ENCODE measurements around the gene RRP8.
A peak's percentile ranks its signal among the peaks of the same experiment; 100 is the strongest.

RRP8 gene

DNA sequence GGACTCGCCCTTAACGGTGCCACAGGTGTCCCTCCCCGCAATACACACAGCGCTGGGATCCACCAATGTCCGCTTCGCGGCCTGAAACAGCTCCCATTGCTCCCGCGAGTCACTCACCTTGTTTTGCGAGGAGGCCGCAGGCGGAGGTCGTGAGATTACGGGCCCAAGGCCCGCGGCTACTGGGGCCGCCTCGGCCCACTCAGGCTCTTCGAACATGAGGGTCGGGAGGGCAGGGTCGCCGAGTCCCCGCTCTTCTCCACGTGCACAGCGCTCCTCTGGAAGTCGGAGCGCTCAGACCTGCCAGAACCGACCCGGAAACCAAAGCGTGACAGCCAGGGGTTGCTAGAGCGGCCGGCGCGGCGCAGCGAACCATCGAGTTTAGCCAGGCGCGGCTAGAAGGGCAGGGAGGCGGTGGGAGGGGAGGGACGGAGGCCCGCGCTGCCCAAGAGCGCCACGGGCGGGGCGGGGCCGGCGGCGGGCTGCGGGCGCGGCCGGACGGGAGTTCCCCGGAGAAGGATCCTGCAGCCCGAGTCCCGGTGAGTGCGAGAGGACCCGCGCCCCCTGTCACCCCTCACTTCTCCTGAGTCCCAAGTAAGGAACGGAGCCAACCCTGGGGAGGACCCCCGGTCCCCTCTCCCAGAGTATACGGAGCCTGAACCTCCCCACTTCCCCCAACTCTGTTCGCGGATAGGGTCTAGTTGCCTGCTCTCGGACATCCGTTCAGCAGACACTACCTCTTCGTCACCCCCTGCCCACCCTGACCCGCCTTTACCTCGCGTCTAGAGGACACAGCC is at the start of gene RRP8, which contains the start of gene ILK:
Gene RRP8, minus strand, starts transcription at position 330 of the 794 bp plus-strand sequence. Its CDS starts 114 bp downstream, at position 216.
Gene ILK, plus strand, starts transcription at position 488 of the 794 bp plus-strand sequence. CDS start 498 bp downstream, outside the sequence.
- DNase-seq (ENCODE audit: low spot score): peak; percentile 90

DNA sequence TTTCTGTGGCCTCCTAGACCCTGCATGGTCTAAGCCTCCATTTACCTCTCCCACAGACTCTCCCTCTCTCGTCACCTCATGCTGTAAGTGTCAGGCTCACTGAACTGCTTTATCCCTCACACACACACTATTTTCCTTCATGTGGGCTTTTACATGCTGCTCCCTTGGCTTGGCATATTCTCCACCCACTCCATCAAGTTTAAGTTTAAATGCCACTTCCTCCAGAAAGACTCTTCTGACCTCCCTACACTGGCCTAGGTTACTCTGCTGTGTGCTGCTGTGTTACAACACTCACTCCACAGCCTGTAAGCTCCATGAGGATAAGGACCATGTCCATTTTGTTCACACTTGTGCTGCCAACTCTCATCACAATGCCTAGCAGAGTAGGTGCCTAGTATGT is 49.7 kb upstream of the RRP8 start:
- DNase-seq (ENCODE audit: low spot score): no peak

DNA sequence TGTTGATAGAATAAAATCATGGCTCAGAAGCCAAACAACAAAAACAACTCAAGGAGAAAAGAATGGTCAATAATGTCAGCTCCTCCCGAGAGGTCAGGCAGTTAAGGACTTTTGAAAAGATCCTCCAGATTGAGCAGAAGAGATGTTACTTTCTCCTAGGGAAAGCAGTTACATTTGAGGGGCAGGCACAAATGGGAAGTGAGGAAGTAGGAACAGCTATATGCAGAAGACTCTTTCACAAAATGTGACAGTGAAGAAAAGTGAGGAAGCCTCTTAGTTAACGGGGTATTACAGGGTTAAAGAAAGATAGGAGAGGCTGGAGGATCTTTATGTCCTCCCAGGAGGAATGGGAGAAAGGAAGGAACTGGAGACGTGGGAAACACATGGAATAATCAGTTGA is 48.8 kb upstream of the RRP8 start:
- DNase-seq (ENCODE audit: low spot score): no peak

DNA sequence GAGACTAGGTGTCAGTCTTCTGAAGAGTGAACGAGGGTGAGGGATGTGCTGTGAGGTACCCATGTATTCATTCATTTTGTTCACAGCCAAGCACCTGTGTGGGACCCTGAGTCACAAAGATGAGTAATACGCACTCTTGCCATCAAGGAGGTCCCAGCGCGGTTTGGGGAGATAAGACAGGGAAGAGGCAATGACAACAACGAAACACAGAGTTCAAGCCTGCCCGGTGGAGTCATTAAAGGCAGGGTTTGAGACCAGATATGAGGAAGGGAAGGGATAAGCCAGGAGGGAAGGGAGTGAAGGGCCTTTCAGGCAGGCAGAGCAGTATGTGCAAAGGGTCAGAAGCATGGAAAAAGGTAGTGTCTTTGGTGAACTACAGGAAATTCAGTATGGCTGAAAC is 47.6 kb upstream of the RRP8 start:
- peak; percentile 52 for DNase-seq (ENCODE audit: low spot score)

DNA sequence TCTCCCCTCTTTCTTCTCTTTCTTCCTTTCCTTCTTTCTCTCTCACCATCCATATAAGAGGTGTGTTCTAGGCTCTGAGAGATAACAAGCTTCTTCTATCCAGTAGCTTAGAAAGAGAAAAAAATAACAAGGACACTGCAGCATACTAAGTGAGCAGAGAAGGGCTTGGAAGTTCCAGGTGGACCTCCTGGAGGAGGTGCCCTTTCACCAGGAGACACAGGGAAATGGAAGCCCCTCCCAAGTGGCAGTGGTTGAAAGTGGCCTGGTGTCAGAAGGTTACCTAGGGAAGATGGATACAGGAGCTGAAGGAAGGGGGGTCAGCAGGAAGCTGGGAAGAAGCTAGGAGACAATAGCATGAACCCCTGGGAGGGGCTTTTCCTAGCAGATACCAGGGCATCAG is 46.7 kb upstream of the RRP8 start:
- no peak for DNase-seq (ENCODE audit: low spot score)

DNA sequence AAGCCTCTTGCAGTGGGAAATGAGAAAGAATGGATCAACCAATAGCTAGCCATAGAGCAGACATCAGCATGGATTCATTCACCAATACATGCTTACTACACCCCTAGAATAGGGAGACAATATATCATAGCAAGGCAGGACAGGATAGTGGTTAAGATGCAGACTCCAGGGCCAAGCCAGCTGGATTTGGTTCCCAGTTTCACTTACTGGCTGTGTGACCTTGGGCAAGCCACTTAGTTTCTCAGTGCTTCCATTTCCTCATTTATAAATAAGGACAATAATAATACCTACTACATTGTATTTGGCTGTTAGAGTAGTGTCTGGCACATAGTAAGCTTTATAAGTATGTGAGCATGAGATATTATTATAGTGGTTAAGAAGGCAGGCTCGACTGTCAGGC is 45.1 kb upstream of the RRP8 start:
- DNase-seq (ENCODE audit: low spot score): no peak

DNA sequence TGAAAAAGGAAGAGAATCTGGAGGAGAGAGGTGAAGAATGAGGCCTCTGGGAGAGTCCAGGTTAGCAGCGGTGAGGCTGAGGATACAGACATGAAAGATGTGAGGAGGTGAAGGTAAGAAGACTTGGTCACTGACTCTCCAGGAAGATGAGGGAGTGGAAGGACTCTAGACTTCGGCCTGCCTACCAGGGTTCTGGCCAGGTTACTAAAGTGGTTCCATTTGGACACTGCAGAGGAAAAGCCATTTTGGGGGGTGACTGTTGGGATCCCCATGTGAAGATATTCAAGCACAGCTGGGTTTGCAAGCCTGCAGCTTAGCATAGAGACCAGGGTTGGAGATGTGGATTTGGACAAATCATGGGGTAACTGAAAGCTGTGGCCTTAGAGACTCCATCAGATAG is 44.4 kb upstream of the RRP8 start:
- DNase-seq (ENCODE audit: low spot score): no peak

DNA sequence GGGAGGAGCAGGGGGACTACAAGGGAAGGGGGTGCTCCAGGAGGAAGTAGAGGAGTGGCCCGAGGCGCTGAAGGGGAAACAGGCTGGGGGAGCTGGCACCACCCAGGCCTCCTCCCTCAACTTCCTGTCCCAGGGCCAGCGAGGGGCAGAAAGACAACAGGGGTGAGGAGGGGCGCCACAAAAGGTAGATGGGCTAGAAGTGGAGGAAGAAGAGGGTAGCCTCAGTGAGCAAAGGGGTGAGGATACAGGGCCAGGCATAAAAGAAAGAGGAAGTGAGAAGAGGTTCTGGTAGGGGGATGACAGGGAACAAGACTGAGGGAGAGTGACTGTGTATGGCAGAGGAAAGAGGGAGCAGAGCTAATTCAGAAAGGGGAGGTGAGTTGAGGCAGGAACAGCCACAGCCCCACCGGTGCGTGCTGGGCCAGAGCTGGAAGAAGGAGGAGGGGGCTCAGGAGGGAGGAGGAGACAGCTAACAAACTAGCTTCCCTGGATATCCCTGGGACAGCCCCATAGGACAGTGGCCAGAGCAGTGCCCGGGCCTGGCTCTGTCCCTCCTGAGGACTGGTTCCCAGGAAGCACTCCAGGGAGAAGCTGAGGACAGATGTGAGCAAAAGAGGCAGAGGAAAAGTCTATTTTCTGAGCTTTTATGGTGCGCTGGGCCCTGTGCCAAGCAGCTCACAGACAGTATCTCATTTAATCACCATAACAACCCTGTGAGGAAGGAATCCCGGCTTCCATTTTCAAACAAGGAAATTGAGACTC is 43.7 kb upstream of the RRP8 start:
- DNase-seq (ENCODE audit: low spot score): no peak

DNA sequence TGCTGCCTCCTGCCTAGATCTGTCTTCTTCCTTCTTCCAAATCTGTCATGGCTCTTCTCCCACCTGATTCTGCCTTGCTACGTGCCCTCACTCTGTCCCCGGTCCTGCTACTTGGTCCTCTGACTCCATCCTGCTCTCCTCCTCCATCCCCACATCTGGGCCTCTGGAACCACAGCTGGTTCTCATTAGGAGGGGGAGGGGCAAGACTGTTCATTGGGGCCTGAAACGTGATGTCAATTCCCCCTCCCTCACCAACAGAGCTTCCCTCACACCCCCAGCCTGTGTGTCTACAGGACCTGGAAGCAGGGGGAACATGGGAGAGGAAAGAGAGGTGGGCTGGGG is 43.1 kb upstream of the RRP8 start:
- DNase-seq (ENCODE audit: low spot score): no peak

DNA sequence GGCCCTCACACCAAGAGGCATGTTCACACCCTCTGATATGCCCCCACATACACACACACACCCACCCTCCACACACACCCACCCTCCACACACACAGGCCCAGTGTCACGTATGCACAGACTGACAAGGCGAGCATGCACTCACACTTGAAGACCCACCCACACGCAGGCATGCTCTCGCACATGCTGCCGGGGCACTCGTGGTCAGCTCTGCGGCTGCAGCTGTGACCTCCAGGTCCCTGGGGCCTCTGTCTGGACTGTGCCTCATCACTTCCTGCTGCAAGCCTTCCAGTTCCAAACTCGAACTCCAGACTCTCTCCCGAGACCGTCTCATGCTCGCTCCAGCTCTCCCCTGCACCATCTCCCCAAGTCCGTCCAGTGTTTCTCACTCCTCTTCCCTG is 42.7 kb upstream of the RRP8 start:
- DNase-seq (ENCODE audit: low spot score): no peak

DNA sequence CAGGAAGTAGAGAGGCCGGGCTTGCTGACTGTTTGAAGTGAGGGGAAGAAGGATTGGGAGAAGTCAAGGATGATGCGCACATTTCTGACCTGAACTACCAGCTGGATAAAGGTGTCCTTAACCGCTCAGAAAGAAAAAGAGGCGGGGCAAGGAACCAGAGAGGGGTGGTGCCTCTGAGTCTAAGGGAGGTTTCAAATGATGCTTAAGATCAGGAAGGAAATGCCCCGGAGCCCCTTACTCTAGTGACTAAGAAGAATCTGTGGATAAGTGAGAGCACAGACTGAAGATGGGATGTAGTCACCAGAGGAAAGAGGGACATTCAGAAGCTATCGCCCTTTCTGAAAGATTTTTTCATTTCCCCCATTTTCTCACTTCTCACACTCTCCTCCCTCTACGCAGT is 39.5 kb upstream of the RRP8 start:
- DNase-seq (ENCODE audit: low spot score): no peak

DNA sequence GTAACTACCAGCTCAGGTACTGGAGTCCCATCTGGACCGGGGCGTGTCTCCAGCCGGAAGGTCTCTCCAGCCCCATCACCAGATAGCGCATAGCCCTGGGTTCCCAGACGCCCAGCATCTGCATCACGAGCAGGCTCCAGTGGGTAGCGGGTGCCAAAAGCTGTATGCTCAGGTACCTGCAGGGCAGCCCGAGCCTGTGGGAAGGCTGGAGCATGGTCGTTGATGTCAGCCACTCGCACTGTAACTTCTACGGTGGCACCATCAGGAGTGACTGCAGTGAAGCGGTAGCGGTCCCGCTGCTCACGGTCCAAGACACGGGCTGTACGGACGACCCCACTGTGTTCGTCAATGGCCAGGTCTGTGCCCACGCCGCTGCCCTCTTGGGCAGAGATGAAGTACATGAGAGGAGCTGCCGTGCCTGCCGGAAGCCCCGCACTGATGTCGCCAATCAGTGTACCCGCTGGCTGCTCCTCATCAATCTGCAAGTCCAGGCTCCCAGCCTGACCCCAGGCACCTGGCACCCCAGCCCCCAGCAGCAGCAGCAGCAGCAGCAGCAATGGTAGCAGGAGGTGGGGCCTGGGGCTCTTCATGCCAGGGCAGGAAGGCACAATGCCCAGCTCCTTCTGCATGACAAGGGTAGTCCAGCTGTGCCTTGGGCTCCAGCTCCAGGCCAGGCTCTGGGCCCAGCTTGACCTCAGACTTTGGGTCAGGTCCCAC is 37.7 kb upstream of the RRP8 start:
- DNase-seq (ENCODE audit: low spot score): no peak

DNA sequence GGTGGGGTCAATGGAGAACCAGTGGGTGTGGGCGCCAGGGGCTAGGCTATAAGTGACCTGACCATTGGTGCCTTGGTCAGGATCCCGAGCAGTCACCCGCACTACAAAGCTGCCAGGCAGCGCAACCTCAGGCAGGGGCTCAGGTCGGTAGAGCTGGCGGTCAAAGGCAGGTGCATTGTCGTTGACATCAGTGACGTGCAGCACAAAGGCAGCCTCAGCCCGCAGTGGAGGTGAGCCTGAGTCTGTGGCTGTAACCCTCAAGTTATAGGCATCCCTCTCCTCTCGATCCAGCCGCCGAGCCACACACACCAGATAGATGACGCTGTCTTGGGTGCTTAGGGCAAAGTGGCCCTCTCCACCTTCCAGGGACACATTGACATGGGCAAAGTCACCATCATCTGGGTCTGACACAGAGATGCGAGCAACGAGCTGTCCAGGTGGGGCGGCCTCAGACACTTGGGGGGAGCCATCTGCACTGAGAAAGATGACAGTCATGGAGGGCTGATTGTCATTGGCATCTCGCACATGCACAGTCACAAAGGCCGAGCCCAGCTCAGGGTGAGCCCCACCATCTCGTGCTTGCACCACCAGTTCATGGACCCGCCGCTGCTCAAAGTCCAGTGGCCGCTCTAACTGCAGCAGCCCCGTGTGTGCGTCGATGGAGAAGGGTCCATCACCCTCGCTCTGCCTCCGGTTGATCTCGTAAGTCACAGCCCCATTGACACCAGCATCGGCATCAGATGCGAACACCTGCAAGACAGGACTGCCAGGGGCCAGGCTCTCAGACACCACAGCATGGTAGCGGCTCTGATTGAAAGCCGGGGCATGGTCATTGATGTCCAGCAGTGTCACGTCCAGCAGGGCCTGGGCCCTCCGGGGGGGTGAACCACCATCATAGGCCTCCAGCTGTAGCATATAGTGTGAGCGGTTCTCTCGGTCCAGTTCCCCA is 36.9 kb upstream of the RRP8 start:
- no peak for DNase-seq (ENCODE audit: low spot score)

DNA sequence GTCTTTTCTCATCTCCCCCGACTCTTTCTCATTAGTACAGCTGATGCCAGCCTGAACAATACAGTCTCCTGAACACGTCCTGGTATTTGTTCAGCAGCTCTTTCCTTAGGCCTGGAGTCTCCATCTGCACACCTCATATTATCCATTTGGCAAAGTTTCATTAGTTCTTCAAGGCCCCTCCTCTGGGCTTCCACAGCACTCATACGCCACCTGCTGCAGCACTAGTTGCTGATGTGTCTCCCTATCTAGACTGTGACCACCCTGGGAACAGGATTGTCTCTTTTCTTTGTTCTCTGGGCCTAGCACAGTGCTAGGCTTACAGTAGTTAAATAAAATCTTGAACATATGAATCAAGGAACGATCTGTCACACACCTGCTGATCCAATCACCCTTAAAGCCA is 35.0 kb upstream of the RRP8 start:
- DNase-seq (ENCODE audit: low spot score): no peak

DNA sequence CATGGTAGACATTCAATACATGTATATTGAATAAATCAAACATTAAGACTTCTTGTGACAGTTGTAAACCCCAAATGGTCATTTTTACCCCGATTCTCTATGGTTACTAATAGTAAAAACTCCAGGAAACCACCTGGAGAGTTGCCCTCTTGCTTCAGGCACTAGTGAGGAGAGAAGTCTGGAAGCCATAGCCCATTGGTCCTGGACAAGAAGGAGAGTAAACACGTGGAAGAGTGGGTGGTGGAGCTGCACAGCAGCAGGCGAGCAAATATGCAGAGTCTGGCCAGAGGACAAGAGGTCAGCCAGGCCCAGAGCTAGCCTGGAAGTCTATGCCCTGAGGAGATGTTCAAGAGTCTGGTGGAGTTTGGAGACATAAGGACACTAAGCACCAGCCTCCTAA is 34.5 kb upstream of the RRP8 start:
- DNase-seq (ENCODE audit: low spot score): no peak

DNA sequence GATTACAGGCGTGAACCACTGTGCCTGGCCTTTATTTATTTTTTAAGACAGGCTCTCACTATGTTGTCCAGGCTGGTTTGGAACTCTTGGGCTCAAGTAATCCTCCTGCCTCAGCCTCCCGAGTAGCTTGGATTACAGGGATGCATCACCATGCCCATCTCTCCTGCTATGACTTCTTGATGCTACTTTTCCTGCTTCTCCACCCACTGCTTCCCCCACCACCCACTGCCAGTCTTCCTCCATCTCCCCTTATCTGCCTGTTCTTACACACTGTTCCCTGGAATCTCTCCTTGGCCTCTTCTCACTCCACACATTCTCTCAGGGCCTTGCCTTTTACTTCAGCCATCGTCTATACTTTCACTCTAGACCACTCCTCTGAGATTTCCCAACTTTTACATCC is 33.1 kb upstream of the RRP8 start:
- no peak for DNase-seq (ENCODE audit: low spot score)

DNA sequence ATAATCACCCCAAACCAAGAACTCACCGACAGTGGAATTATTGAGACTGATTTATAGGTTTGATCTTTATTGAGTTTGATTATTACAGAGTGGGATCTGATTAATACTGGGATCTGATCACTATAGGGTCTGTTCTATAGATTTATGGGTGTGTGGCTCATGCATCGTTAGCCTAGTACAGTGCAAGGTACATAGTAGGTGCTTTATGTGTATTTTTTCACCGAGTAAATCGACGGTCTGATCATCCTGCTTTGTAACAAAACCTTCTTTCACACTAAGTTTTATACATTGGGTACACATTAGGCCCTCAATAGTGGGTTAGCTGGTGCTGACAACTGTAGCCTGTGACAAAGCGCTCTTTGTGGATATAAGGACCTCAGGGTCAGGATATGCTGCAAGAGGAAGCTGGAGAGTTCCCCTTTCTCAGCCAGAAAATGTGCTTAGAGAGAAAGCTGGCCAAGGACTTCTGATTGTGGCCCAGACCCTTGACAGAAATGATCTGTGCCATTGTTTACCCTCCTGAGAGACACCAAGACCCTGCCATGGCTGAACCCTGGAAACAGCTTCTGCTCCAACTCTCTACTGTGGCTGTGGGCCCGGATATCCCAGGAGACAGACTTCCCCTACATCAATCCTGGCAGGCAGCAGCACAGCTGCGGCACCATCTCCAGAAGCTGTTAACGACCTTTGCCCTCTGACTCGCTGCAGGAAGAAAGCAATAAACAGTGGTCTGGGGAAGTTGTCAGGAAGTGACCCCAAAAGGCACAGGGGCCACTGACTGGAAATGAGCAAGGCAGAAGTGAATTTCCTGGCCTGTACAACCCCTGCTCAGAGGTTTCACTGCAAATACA is 31.9 kb upstream of the RRP8 start:
- peak; percentile 39 for DNase-seq (ENCODE audit: low spot score)

DNA sequence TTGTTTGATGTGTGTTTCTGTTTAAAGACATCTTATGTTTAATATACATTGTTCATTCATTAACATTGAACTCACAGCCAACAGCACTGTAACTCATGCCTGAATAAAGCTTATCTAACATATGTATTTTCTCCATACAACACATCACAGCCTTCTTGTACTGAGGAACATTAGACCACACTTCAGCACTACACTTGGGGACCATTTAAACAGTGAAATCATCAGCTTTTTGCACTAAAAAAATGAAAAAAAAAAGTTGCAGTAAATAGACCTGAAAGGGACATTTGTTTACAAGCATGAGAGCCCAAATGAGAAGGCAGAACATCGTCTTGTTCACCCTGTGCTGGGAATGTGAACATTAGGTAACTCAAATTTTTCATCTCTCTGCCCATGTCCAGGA is 31.1 kb upstream of the RRP8 start:
- no peak for DNase-seq (ENCODE audit: low spot score)

DNA sequence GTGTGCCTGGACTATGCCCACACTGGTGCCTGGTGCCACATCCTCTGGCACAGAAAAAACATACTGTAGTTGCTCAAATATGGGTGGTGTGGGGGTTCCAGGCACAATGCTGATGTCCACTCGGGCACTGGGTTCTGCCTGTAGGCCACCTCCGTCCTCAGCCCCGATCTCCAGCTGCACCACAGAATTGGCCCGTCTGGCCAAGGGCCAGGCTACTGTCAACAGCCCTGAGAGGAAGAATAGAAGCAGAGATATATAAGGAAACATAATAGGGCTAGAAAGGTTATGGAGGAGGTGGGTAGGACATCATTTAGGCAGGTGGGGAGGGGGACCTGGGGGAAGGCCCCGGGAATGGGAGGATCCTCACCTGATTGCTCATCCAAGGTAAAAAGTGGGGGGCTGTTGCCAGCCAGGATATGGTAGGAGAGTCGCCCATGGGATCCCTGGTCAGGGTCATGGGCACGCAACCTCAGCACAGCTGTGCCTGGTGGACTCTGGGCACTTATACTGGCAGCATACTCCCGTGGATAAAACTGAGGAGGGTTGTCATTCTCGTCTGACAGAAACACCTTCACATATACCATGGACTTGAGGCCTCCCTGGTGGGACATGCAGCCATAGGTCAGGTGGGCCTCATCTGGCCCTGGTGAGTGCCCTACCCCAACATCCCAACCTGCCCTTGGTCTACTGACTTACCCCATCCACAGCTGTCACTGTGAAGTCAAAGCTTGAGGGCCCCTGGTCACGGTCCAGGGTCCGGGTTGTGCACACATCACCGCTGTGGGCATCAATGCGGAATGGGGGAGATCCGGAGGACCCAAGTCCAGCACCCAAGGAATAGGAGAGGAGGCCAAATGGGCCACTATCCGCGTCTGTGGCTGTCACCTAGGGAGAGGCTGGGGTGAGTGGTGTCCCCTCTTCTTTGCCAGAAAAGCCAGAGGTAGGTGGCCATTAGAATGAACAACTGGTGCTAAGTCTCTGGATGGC is 30.3 kb upstream of the RRP8 start:
- no peak for DNase-seq (ENCODE audit: low spot score)
